Ramos (cell line): ENCODE results near the gene HK2.
"Not testable (repeated sequence)": the region's sequence is repeated elsewhere in the genome, so short reads cannot be mapped to it uniquely, and the experiment has no call there.

Experiments used
- in situ Hi-C: fragments of 300-500 bp; cut with MboI; formaldehyde crosslinking; loops from one replicate; pipeline ENCODE4 v1.14.3; 2022; ENCODE audit warnings: low sequenced_read_pairs; ENCODE audit not compliant: unreplicated experiment

The HK2 gene

GRCh38 chr2:74891136-74891764, 57.3 kb downstream of the HK2 start:
- in situ Hi-C loops = no loop called here

DNA sequence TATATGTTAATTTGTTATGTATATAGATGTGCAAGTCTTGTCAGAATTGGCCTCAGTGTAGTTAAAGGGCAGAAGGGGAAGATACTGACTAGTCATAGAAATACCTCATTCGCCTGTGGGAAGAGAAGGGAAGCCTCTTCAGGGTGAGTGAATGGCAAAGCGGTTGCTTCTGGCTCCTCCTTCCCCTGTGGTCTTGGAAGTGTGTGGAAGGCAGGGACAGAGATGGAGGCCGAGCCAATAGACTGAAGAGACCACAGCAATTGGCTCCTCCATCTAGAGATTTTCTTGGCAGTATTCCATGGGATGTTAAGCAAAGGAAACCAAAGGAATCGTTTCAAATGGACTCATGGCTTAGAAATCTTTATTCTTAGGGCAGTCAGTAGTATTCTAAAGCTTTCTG, 57.9 kb downstream of the HK2 start:
- in situ Hi-C loops = not testable (repeated sequence)

GRCh38 chr2:74892609-74893008, 58.7 kb downstream of the HK2 start:
- in situ Hi-C loops = no loop called here

GRCh38 chr2:74893332-74893731, 59.4 kb downstream of the HK2 start:
- in situ Hi-C loops = no loop called here

GRCh38 chr2:74894272-74894981, 60.5 kb downstream of the HK2 start:
- in situ Hi-C loops = no loop called here

- in situ Hi-C loops = no loop called here
These were observed 61.1 kb downstream of the HK2 start for GRCh38 chr2:74895001-74895400.

GRCh38 chr2:74896232-74896631, 62.3 kb downstream of the HK2 start:
- in situ Hi-C loops = no loop called here

DNA sequence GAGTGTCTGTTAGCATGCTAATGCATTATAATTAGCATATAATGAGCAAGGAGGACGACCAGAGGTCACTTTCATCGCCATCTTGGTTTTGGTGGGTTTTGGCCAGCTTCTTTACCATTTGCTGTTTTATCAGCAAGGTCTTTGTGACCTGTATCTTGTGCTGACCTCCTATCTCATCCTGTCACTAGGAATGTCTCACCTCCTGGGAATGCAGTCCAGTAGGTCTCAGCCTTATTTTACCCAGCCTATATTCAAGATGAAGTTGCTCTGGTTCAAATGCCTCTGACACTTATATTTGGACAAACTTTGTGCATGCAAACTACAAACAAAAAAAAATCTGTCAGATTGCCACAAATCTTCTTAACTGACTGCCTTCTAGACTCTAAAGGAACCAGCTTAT, 66.3 kb downstream of the HK2 start:
- in situ Hi-C loops = loop anchor here (25.0 kb wide), 2 partner anchors 512 to 712 kb away; no protein-coding TSS in a partner anchor

- in situ Hi-C loops = loop anchor here (25.0 kb wide), 2 partner anchors 510 to 710 kb away; no protein-coding TSS in a partner anchor
These were observed 68.4 kb downstream of the HK2 start for GRCh38 chr2:74902281-74902860.

DNA sequence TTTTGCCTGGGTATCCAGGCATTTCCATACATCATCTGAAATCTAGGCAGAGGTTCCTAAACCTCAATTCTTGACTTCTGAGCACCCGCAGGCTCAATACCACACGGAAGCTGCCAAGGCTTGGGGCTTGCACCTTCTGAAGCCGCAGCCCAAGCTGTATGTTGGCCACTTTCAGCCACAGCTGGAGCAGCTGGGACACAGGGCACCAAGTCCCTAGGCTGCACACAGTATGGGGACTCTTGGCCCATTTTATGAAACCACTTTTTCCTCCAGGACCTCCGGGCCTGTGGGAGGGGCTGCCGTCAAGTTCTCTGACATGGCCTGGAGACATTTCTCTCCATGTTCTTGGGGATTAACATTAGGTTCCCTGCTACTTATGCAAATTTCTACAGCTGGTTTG, 72.5 kb downstream of the HK2 start:
- in situ Hi-C loops = loop anchor here (25.0 kb wide), 2 partner anchors 506 to 706 kb away; no protein-coding TSS in a partner anchor

DNA sequence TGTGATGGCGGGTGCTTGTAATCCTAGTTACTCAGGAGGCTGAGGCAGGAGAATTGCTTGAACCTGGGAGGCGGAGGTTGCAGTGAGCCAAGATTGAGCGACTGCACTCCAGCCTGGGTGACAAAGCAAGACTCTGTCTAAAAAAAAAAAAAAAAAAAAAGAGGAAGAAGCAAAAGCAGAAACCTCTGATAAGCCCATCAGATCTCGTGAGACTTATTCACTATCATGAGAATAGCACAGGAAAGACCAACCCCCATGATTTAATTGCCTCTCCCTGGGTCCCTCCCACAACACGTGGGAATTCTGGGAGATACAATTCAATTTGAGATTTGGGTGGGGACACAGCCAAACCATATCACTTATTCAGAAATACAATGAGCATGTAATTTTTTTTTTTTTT, 73.6 kb downstream of the HK2 start:
- in situ Hi-C loops = loop anchor here (25.0 kb wide), 2 partner anchors 505 to 705 kb away; no protein-coding TSS in a partner anchor

DNA sequence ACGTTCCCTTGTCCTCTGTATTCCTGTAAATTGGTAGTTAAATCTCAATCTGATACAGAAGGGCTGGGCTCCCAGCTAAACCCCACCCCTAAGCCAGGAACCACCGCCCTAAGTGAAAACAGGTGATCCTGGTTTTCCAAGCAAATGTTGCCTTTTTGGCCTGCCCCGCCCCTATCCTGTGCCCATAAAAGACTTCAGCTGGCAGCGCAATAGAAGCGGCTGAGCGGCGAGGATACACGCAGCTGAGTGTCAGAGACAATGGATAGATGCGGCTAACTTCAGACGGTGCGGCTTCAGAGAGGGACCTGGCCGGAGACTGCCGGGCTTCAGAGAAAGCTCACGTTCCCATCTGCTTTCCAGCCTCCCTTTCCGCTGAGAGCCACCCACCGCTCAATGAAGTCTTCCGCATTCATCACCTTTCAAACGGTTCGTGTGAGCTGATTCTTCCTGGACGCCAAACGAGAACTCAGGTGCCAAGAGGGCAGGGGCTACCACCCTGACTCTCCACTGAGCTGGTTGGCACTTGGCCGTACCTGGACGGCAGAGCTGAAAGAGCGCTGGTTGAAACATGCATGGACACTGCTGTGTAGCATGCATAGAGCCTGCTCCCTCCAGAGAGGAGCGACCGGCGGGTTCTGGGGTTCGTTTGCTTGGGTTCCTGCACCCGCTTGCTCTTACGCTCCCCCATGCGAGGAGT, 75.0 kb downstream of the HK2 start:
- in situ Hi-C loops = loop anchor here (25.0 kb wide), 2 partner anchors 503 to 703 kb away; no protein-coding TSS in a partner anchor

DNA sequence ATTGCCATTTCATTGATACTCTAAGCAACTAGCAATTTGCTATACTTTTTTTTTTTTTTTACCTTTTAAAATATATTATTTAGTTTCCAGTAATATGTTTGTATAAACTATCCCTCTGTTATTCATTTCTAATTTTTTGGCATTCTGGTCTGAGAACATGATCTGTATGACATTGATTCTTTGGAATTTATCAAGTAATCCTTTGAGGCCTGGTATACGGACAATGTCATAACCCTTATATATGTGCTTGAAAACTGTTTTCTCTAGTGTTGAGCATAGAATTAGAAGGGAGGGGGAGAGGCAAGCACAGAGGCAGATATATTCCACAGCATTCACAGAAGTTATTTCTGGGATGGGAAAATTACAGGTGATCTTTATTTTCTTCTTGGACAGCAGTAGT, 76.3 kb downstream of the HK2 start:
- in situ Hi-C loops = loop anchor here (10.0 to 25.0 kb wide), 3 partner anchors 145 to 702 kb away; no protein-coding TSS in a partner anchor

- in situ Hi-C loops = loop anchor here (10.0 to 25.0 kb wide), 3 partner anchors 144 to 701 kb away; no protein-coding TSS in a partner anchor
These were observed 77.1 kb downstream of the HK2 start for GRCh38 chr2:74911061-74911460.

GRCh38 chr2:74915743-74916142, 81.8 kb downstream of the HK2 start:
- in situ Hi-C loops = loop anchor here (10.0 to 25.0 kb wide), 3 partner anchors 139 to 697 kb away; no protein-coding TSS in a partner anchor

DNA sequence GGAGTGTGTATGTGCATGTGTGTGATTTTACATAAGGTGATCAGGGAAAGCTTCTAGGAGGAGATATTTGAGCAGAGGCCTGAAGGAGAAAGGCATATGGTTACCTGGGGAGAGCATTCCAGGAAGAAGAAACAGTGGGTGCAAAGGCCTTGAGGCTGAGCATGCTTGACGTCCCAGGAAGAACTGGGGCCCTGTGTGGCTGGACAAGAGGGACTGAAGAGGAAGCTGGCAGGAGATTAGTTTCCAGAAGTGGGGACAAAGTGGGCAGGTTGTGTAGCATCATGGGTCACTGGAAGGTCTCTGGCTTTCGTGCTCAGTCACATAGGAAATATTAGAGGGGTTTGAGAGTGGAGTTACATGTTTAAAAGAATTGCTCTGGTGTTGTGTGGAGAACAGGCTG, 82.5 kb downstream of the HK2 start:
- in situ Hi-C loops = loop anchor here (10.0 to 25.0 kb wide), 3 partner anchors 138 to 696 kb away; no protein-coding TSS in a partner anchor

- in situ Hi-C loops = loop anchor here (10.0 to 25.0 kb wide), 3 partner anchors 137 to 694 kb away; no protein-coding TSS in a partner anchor
These were observed 84.0 kb downstream of the HK2 start for GRCh38 chr2:74917702-74918619.

DNA sequence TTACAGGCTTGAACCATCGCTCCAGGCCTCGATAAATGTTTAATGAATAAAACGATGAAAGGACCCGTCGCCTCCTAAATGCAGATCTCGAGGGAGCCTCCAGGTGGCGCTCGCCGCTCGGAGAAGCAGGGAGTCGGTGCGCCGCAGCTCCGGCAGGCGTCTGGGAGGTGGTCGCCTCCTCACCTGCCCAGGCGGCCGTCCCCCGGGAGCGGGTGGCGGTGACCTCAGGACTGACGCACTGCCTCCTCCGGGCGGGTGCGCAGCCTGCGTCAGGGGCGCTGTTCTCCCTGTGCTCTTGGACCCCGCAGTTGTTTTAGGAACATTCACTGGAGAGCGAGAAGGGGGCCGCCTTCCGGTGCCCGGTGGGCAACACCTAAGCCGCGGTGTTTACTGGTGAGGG, 85.9 kb downstream of the HK2 start:
- in situ Hi-C loops = loop anchor here (10.0 to 25.0 kb wide), 3 partner anchors 135 to 692 kb away; no protein-coding TSS in a partner anchor

DNA sequence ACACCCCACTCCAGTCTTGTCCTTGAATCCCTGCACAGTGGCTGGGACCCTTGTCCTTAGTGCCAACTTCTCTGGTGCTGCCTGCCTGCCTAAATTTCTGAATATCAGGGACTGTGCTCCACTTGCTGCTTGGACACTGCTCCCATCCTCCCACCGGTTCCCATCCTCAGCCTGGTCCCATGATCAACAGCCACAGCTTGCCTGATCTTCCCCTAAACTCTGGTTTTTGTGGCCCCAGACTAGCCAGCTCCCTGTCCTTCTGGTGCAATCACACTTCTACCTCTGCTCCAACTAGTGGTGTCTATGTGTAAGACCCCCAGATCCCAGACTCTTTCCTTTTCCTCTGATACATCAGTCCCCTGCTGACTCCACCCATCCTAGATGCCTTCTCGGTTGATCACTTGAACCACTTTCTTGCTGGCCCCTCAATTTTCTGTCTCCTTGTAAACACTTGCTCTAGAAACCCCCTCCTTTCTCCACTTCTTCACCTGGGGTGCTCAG, 87.4 kb downstream of the HK2 start:
- in situ Hi-C loops = loop anchor here (25.0 kb wide), 2 partner anchors 491 to 691 kb away; no protein-coding TSS in a partner anchor
